ENCODE measurements around the gene ZNF584. TPM values are rescaled to one million over a fixed set of nuclear protein-coding genes. Genes with fewer than 3 reads are reported as not detected.

ZNF584 gene
- total RNA-seq (10 to 100 TPM; 11.7 to 37.5 (median 15.9) TPM), polyA plus RNA-seq (10 to 100 TPM in 1 of 3 donors, 1 to 10 TPM in 2; 7.1 to 12.3 (median 9.7) TPM)
- long read RNA-seq, donor 1, partial matches to known transcripts = 0 of 3 reads
- long read RNA-seq, donor 1, other reads (novel, unspliced or antisense) = 0 of 3 reads
- long read RNA-seq, donor 2, transcript ZNF584-208 (1 exons, 2,709 nt) = major isoform, 6 of 6 reads
- long read RNA-seq, donor 2, partial matches to known transcripts = 0 of 6 reads
- long read RNA-seq, donor 2, other reads (novel, unspliced or antisense) = 0 of 6 reads
- long read RNA-seq, donor 3, transcript ZNF584-208 (1 exons, 2,709 nt) = major isoform, 7 of 7 reads
- long read RNA-seq, donor 3, partial matches to known transcripts = 0 of 7 reads
- long read RNA-seq, donor 3, other reads (novel, unspliced or antisense) = 0 of 7 reads
- long read RNA-seq, donor 4, partial matches to known transcripts = 1 of 7 reads
- long read RNA-seq, donor 4, other reads (novel, unspliced or antisense) = 5 of 7 reads
- long read RNA-seq, donor 5, transcript ZNF584-203 (4 exons, 2,187 nt) = major isoform, 6 of 28 reads
- long read RNA-seq, donor 5, partial matches to known transcripts = 1 of 28 reads
- long read RNA-seq, donor 5, other reads (novel, unspliced or antisense) = 17 of 28 reads
- long read RNA-seq, donor 6, partial matches to known transcripts = 0 of 5 reads
- long read RNA-seq, donor 6, other reads (novel, unspliced or antisense) = 3 of 5 reads
- long read RNA-seq, donor 7, partial matches to known transcripts = 0 of 5 reads
- long read RNA-seq, donor 7, other reads (novel, unspliced or antisense) = 0 of 5 reads
- long read RNA-seq, donor 8, partial matches to known transcripts = 0 of 5 reads
- long read RNA-seq, donor 8, other reads (novel, unspliced or antisense) = 0 of 5 reads
- long read RNA-seq, donor 9, transcript ZNF584-208 (1 exons, 2,709 nt) = major isoform, 10 of 10 reads
- long read RNA-seq, donor 9, partial matches to known transcripts = 0 of 10 reads
- long read RNA-seq, donor 9, other reads (novel, unspliced or antisense) = 0 of 10 reads
- long read RNA-seq, donor 10, transcript ZNF584-208 (1 exons, 2,709 nt) = major isoform, 6 of 6 reads
- long read RNA-seq, donor 10, partial matches to known transcripts = 0 of 6 reads
- long read RNA-seq, donor 10, other reads (novel, unspliced or antisense) = 0 of 6 reads

- Histone ChIP-seq H3K27ac (peak within 1 kb of the TSS; percentile 51 to 96 (median 87)), H3K9me3 (replicated peaks in 1 of 3) (no peaks in the 10 kb centered on the region), H3K36me3 (replicated peaks in 1 of 2) (no peaks in the 10 kb centered on the region), H3K4me3 (peak within 1 kb of the TSS; percentile 75 to 90 (median 82)), H3K27me3 (no peaks in the 10 kb centered on the region), H3K4me1 (replicated peaks in 1 of 2) (peaks cover 3 to 19% of the 10 kb centered on the region in 2 donors)
- peak; percentile 95 to 98 (median 96) for DNase-seq
- intact Hi-C loops (cut with DNase I) = no loop called here
- TF ChIP-seq POLR2A (IDR thresholded peaks at IDR 0.05) (peak; percentile 84 to 89), CTCF (IDR thresholded peaks at IDR 0.05) (no peak)
- WGBS, 4 donors = 0 to 1% (median 0%) methylated on average over 12 to 100 of the region's 100 CpGs
These were observed at the start of gene ZNF584 for GRCh38 chr19:58408152-58409009. TSS of gene ZNF584 (plus strand) at chr19:58408649. CDS start at chr19:58409148, 499 bp downstream.

- peak; percentile 43 to 80 (median 57) for DNase-seq
- Histone ChIP-seq H3K27me3 (peaks cover 5% of the 10 kb centered on the region), H3K27ac (peak overlapping the region; percentile 64 to 92 (median 78)), H3K36me3 (replicated peaks in 1 of 2) (no peaks in the 10 kb centered on the region), H3K9me3 (replicated peaks in 1 of 3) (no peaks in the 10 kb centered on the region), H3K4me1 (replicated peaks in 1 of 2) (peaks cover 4 to 10% of the 10 kb centered on the region in 2 donors), H3K4me3 (peak overlapping the region; percentile 39 to 68 (median 45))
- WGBS, 4 donors = 2 to 6% (median 4%) methylated on average over 19 to 28 of the region's 28 CpGs
- intact Hi-C loops (cut with DNase I) = no loop called here
- TF ChIP-seq POLR2A (IDR thresholded peaks at IDR 0.05) (no peak), CTCF (IDR thresholded peaks at IDR 0.05) (peak in 1 of 6 experiments; percentile 1)
These were observed 46.6 kb upstream of the ZNF584 start for GRCh38 chr19:58361900-58362271.

- Histone ChIP-seq H3K9me3 (replicated peaks in 1 of 3) (no peaks in the 10 kb centered on the region), H3K27me3 (no peaks in the 10 kb centered on the region), H3K4me1 (replicated peaks in 1 of 2) (peaks cover 4 to 7% of the 10 kb centered on the region in 2 donors), H3K27ac (peak within 1 kb of the TSS; percentile 64 to 92 (median 78)), H3K36me3 (replicated peaks in 1 of 2) (no peaks in the 10 kb centered on the region), H3K4me3 (peak within 1 kb of the TSS; percentile 39 to 68 (median 45))
- TF ChIP-seq CTCF (IDR thresholded peaks at IDR 0.05) (peak in 3 of 6 experiments; percentile 10 to 19 (median 19)), POLR2A (IDR thresholded peaks at IDR 0.05) (peak in 1 of 2 donors; percentile 66)
- peak; percentile 96 to 98 (median 97) for DNase-seq
- 0 to 1% (median 0%) methylated on average over 16 to 74 of the region's 74 CpGs for WGBS, 4 donors
- intact Hi-C loops (cut with DNase I) = no loop called here
These were observed 46.0 kb upstream of the ZNF584 start, which contains the start of gene ZNF497 for GRCh38 chr19:58362272-58362994. TSS of gene ZNF497 (minus strand) at chr19:58362751. CDS start at chr19:58357635, 5,116 bp downstream.
